Muscle of leg (tissue), 11 donors: ENCODE data around the gene SSTR3. TPM values are rescaled to one million over a fixed set of nuclear protein-coding genes. Genes with fewer than 3 reads are reported as not detected.

Experiments
- DNase-seq: peaks from one replicate; pipeline ENCODE4 v3.0.0; 2013
- H3K27ac ChIP-seq: one replicate; pipeline ENCODE4 v1.5.1; 2013; ENCODE audit warnings: mild to moderate bottlenecking, low read length, control low read depth
- H3K27me3 ChIP-seq: one replicate; pipeline ENCODE4 v1.6.1; 2013; ENCODE audit warnings: low read length; ENCODE audit not compliant: control insufficient read depth, insufficient read depth
- H3K36me3 ChIP-seq: one replicate; pipeline ENCODE4 v1.6.1; 2013; ENCODE audit warnings: low read length; ENCODE audit not compliant: control insufficient read depth, insufficient read depth
- H3K4me1 ChIP-seq: one replicate; pipeline ENCODE4 v1.6.1; 2013; ENCODE audit warnings: low read length; ENCODE audit not compliant: control insufficient read depth, insufficient read depth
- H3K4me3 ChIP-seq: one replicate; pipeline ENCODE4 v1.5.1; 2013; ENCODE audit warnings: low read length, control low read depth
- H3K9me3 ChIP-seq: replicated peaks from 2 replicates; pipeline ENCODE4 v1.6.1; 2013; ENCODE audit warnings: low read depth, low read length; ENCODE audit not compliant: control insufficient read depth
- WGBS: methylation state at CpG from one replicate; pipeline ENCODE4 v1.1.5; 2013; ENCODE audit warnings: missing lambda C conversion rate; ENCODE audit not compliant: insufficient coverage; 5-methylcytosine and 5-hydroxymethylcytosine counted together
- polyA plus RNA-seq, 8 donors: library from polyadenylated mRNA; unstranded; fragments of 120-200 nt; gene quantifications; one replicate each; pipeline versions ENCODE4 v1.2.1 to v1.2.3, GENCODE V29; 2013; ENCODE audit warnings: inconsistent platforms in 1 of 8, low replicate concordance in 1 of 8; ENCODE audit not compliant: insufficient read length in 8 of 8, insufficient read depth in 1 of 8
- total RNA-seq: library from RNA; stranded (reverse); fragments of 120-200 nt; gene quantifications from one replicate; pipeline ENCODE4 v1.2.4, GENCODE V29; 2013

Gene SSTR3
- total and polyA plus RNA-seq, 9 donors, result 0.04 TPM; not detected in 8

GRCh38 chr22:37218771-37219411 lies 6.6 kb upstream of the SSTR3 start:
- peaks cover 2% of the 10 kb centered on the region for H3K4me1 ChIP-seq

GRCh38 chr22:37218399-37218770 lies 6.1 kb upstream of the SSTR3 start:
- no peaks in the 10 kb centered on the region for H3K9me3 ChIP-seq
- H3K27ac ChIP-seq, result no peak overlapping the region
- H3K27me3 ChIP-seq, result peaks cover 7% of the 10 kb centered on the region
- WGBS, result 83% methylated on average over 2 of the region's 6 CpGs
- no peaks in the 10 kb centered on the region for H3K36me3 ChIP-seq
- H3K4me3 ChIP-seq, result no peak overlapping the region
- no peak for DNase-seq
- peaks cover 2% of the 10 kb centered on the region for H3K4me1 ChIP-seq

More at GRCh38 chr22:37218771-37219411, 6.6 kb upstream of the SSTR3 start:
- Histone ChIP-seq H3K27me3 (peaks cover 6% of the 10 kb centered on the region), H3K9me3 (no peaks in the 10 kb centered on the region), H3K36me3 (no peaks in the 10 kb centered on the region), H3K4me3 (no peak overlapping the region), H3K27ac (no peak overlapping the region)
- no peak for DNase-seq
- WGBS, result no CpG with 5 or more reads among the region's 7 CpGs

GRCh38 chr22:37215890-37216289 lies 3.6 kb upstream of the SSTR3 start:
- DNase-seq, result no peak
- Histone ChIP-seq H3K27ac (no peak overlapping the region), H3K4me3 (no peak overlapping the region), H3K4me1 (peaks cover 13% of the 10 kb centered on the region), H3K9me3 (no peaks in the 10 kb centered on the region), H3K36me3 (no peaks in the 10 kb centered on the region), H3K27me3 (peaks cover 19% of the 10 kb centered on the region)
- no CpG with 5 or more reads among the region's 9 CpGs for WGBS

GRCh38 chr22:37214731-37215030 lies 2.4 kb upstream of the SSTR3 start:
- no peak for DNase-seq

GRCh38 chr22:37213941-37214730 lies 1.9 kb upstream of the SSTR3 start:
- Histone ChIP-seq H3K9me3 (no peaks in the 10 kb centered on the region), H3K4me1 (peaks cover 13% of the 10 kb centered on the region), H3K27ac (no peak overlapping the region), H3K36me3 (no peaks in the 10 kb centered on the region), H3K4me3 (no peak overlapping the region), H3K27me3 (peaks cover 23% of the 10 kb centered on the region)
- no peak for DNase-seq
- 85% methylated on average over 7 of the region's 13 CpGs for WGBS

More at GRCh38 chr22:37214731-37215030, 2.4 kb upstream of the SSTR3 start:
- H3K9me3 ChIP-seq, result no peaks in the 10 kb centered on the region
- H3K4me1 ChIP-seq, result peaks cover 13% of the 10 kb centered on the region
- H3K36me3 ChIP-seq, result no peaks in the 10 kb centered on the region
- 48% methylated on average over 13 of the region's 13 CpGs for WGBS
- H3K27ac ChIP-seq, result no peak overlapping the region
- peaks cover 21% of the 10 kb centered on the region for H3K27me3 ChIP-seq
- no peak overlapping the region for H3K4me3 ChIP-seq

GRCh38 chr22:37213218-37213855 lies 1.1 kb upstream of the SSTR3 start:
- no peak overlapping the region for H3K4me3 ChIP-seq
- peaks cover 13% of the 10 kb centered on the region for H3K4me1 ChIP-seq
- WGBS, result 86% methylated on average over 12 of the region's 18 CpGs
- H3K9me3 ChIP-seq, result no peaks in the 10 kb centered on the region
- no peaks in the 10 kb centered on the region for H3K36me3 ChIP-seq
- peaks cover 23% of the 10 kb centered on the region for H3K27me3 ChIP-seq
- no peak overlapping the region for H3K27ac ChIP-seq
- no peak for DNase-seq

GRCh38 chr22:37211866-37212173 lies 457 bp downstream of the SSTR3 start:
- no peaks in the 10 kb centered on the region for H3K9me3 ChIP-seq
- H3K4me3 ChIP-seq, result no peak overlapping the region
- 75% methylated on average over 2 of the region's 6 CpGs for WGBS
- peaks cover 13% of the 10 kb centered on the region for H3K4me1 ChIP-seq
- H3K27me3 ChIP-seq, result peaks cover 23% of the 10 kb centered on the region
- H3K36me3 ChIP-seq, result no peaks in the 10 kb centered on the region
- H3K27ac ChIP-seq, result no peak overlapping the region
- no peak for DNase-seq

GRCh38 chr22:37211075-37211865 lies 1.0 kb downstream of the SSTR3 start:
- no peak for DNase-seq
- peaks cover 13% of the 10 kb centered on the region for H3K4me1 ChIP-seq
- no peaks in the 10 kb centered on the region for H3K9me3 ChIP-seq
- no peaks in the 10 kb centered on the region for H3K36me3 ChIP-seq
- WGBS, result 82% methylated on average over 23 of the region's 24 CpGs
- peaks cover 23% of the 10 kb centered on the region for H3K27me3 ChIP-seq
- H3K4me3 ChIP-seq, result no peak overlapping the region
- no peak overlapping the region for H3K27ac ChIP-seq

- Histone ChIP-seq H3K9me3 (no peaks in the 10 kb centered on the region), H3K27ac (no peak overlapping the region), H3K4me3 (no peak overlapping the region), H3K36me3 (no peaks in the 10 kb centered on the region), H3K4me1 (peaks cover 13% of the 10 kb centered on the region), H3K27me3 (peaks cover 23% of the 10 kb centered on the region)
- no peak for DNase-seq
- WGBS, result 51% methylated on average over 13 of the region's 15 CpGs
These were observed 2.1 kb downstream of the SSTR3 start for GRCh38 chr22:37210041-37210803.
